IMR-90 (cell line): ENCODE results near the gene ZNF177. TPM values are rescaled to one million over a fixed set of nuclear protein-coding genes. Genes with fewer than 3 reads are reported as not detected.

ENCODE experiments used
- ATAC-seq: fragments of 200-7000 bp; cut with Tn5 transposase; 2 replicates; pipeline ENCODE4 v1.9.1; 2020; ENCODE audit warnings: low read depth, mild to moderate bottlenecking, moderate library complexity
- BruUV-seq: library from RNA; stranded (reverse); fragments of 400-500 nt; replicated peaks from 2 replicates; lab custom pipeline; 2021; lab: Mats Ljungman, UMichigan
- CTCF ChIA-PET: fragments of 300-600 bp; formaldehyde crosslinking; extraction: SDS; loops from one replicate; lab custom pipeline; 2021; ENCODE audit warnings: antibody characterized with exemption; lab: Yijun Ruan, JAX
- POLR2A ChIA-PET: fragments of 300-600 bp; sonication (Branson Sonifier 250); formaldehyde crosslinking; loops from one replicate; lab custom pipeline; 2022; ENCODE audit warnings: antibody characterized with exemption; ENCODE audit not compliant: unreplicated experiment; lab: Charles Lee
- DNase-seq: peaks from one replicate; pipeline ENCODE4 v3.0.0; 2013
- H2AFZ ChIP-seq: replicated peaks from 2 replicates; pipeline ENCODE3; 2013; ENCODE audit warnings: low read length, mild to moderate bottlenecking; ENCODE audit not compliant: poor library complexity
- H2AK5ac ChIP-seq: 2 replicates; pipeline ENCODE4 v1.6.1; 2013; ENCODE audit warnings: low read depth, low read length, inconsistent platforms
- H2AK9ac ChIP-seq: replicated peaks from 2 replicates; pipeline ENCODE3; 2013; ENCODE audit warnings: mild to moderate bottlenecking, low read depth, low read length, moderate library complexity; ENCODE audit not compliant: poor library complexity
- H2BK120ac ChIP-seq: 2 replicates; pipeline ENCODE4 v1.6.1; 2013; ENCODE audit warnings: low read depth, low read length, inconsistent platforms
- H2BK15ac ChIP-seq: 3 replicates; pipeline ENCODE4 v1.6.1; 2013; ENCODE audit warnings: low read depth, low read length, inconsistent platforms
- H2BK20ac ChIP-seq: 2 replicates; pipeline ENCODE4 v1.6.1; 2013; ENCODE audit warnings: low read depth, mild to moderate bottlenecking, inconsistent platforms, low read length, moderate library complexity
- H2BK5ac ChIP-seq: 2 replicates; pipeline ENCODE4 v1.6.1; 2013; ENCODE audit warnings: mild to moderate bottlenecking, low read depth, low read length, inconsistent platforms; ENCODE audit not compliant: poor library complexity, severe bottlenecking
- H3K14ac ChIP-seq: replicated peaks from 2 replicates; pipeline ENCODE4 v1.6.1; 2013; ENCODE audit warnings: low read depth, low read length, inconsistent platforms
- H3K18ac ChIP-seq: 2 replicates; pipeline ENCODE4 v1.6.1; 2013; ENCODE audit warnings: low read depth, low read length, control low read depth
- H3K23ac ChIP-seq: 2 replicates; pipeline ENCODE4 v1.6.1; 2013; ENCODE audit warnings: low read depth, low read length, inconsistent platforms
- H3K27ac ChIP-seq: 2 replicates; pipeline ENCODE4 v1.5.1; 2013; ENCODE audit warnings: mild to moderate bottlenecking, control low read depth, low read length; ENCODE audit not compliant: insufficient read depth
- H3K27me3 ChIP-seq: 2 replicates; pipeline ENCODE4 v1.6.1; 2013; ENCODE audit warnings: low read length; ENCODE audit not compliant: control insufficient read depth, insufficient read depth
- H3K36me3 ChIP-seq: 2 replicates; pipeline ENCODE4 v1.6.1; 2013; ENCODE audit warnings: low read length, mixed read lengths; ENCODE audit not compliant: control insufficient read depth, insufficient read depth
- H3K4ac ChIP-seq: 2 replicates; pipeline ENCODE4 v1.6.1; 2013; ENCODE audit warnings: low read depth, low read length, inconsistent platforms
- H3K4me1 ChIP-seq: 2 replicates; pipeline ENCODE4 v1.6.1; 2013; ENCODE audit warnings: low read length, mixed read lengths; ENCODE audit not compliant: control insufficient read depth, insufficient read depth
- H3K4me2 ChIP-seq: 2 replicates; pipeline ENCODE4 v1.6.1; 2013; ENCODE audit warnings: low read depth, mild to moderate bottlenecking, control low read depth, low read length, moderate library complexity
- H3K4me3 ChIP-seq: 2 replicates; pipeline ENCODE4 v1.5.1; 2013; ENCODE audit warnings: low read depth, mild to moderate bottlenecking, control low read depth, low read length, moderate library complexity; ENCODE audit not compliant: insufficient read depth
- H3K56ac ChIP-seq: 2 replicates; pipeline ENCODE4 v1.6.1; 2013; ENCODE audit warnings: low read length, inconsistent platforms; ENCODE audit not compliant: insufficient read depth; ENCODE audit errors: extremely low read depth
- H3K79me1 ChIP-seq, 2 experiments: 2 replicates each; pipeline ENCODE4 v1.6.1; 2013; ENCODE audit warnings: low read length in 2 of 2, inconsistent platforms in 1 of 2, low read depth in 1 of 2
- H3K9ac ChIP-seq: 2 replicates; pipeline ENCODE4 v1.6.1; 2013; ENCODE audit warnings: low read depth, low read length, control low read depth
- H3K9me1 ChIP-seq: 2 replicates; pipeline ENCODE4 v1.6.1; 2013; ENCODE audit warnings: low read length, inconsistent platforms; ENCODE audit not compliant: insufficient read depth
- H3K9me3 ChIP-seq: 2 replicates; pipeline ENCODE4 v1.6.1; 2013; ENCODE audit warnings: low read length; ENCODE audit not compliant: control insufficient read depth, insufficient read depth
- H4K20me1 ChIP-seq: 2 replicates; pipeline ENCODE4 v1.6.1; 2013; ENCODE audit warnings: low read length, inconsistent platforms; ENCODE audit not compliant: insufficient read depth
- H4K5ac ChIP-seq: 2 replicates; pipeline ENCODE4 v1.6.1; 2013; ENCODE audit warnings: mild to moderate bottlenecking, low read depth, low read length, control low read depth
- H4K8ac ChIP-seq, 2 experiments: 2 replicates each; pipeline ENCODE4 v1.6.1; 2013; ENCODE audit warnings: low read depth in 2 of 2, low read length in 2 of 2, control low read depth in 1 of 2, inconsistent platforms in 1 of 2
- H4K91ac ChIP-seq: 2 replicates; pipeline ENCODE4 v1.6.1; 2013; ENCODE audit warnings: low read depth, low read length, inconsistent platforms; ENCODE audit not compliant: insufficient read depth
- BHLHE40 ChIP-seq: fragments of 150-350 bp; IDR thresholded peaks from 2 replicates; pipeline ENCODE4 v1.6.1; 2016; ENCODE audit warnings: mild to moderate bottlenecking, low read depth, low read length
- CEBPB ChIP-seq: IDR thresholded peaks from 2 replicates; pipeline ENCODE4 v1.6.1; 2012; ENCODE audit warnings: low read depth, low read length, improper control_type of control experiment
- ELK1 ChIP-seq: fragments of 150-350 bp; IDR thresholded peaks from 2 replicates; pipeline ENCODE4 v1.6.1; 2016; ENCODE audit warnings: low read depth, mild to moderate bottlenecking, low read length, moderate library complexity, borderline replicate concordance
- FOS ChIP-seq: fragments of 150-350 bp; IDR thresholded peaks from 2 replicates; pipeline ENCODE4 v1.6.1; 2016; ENCODE audit warnings: low read depth, low read length
- MAZ ChIP-seq: IDR thresholded peaks from 2 replicates; pipeline ENCODE4 v1.6.1; 2012; ENCODE audit warnings: low read depth, mild to moderate bottlenecking, low read length, improper control_type of control experiment, moderate library complexity, borderline replicate concordance
- MXI1 ChIP-seq: IDR thresholded peaks from 2 replicates; pipeline ENCODE4 v1.6.1; 2012; ENCODE audit warnings: low read depth, mild to moderate bottlenecking, low read length, moderate library complexity, borderline replicate concordance
- RFX5 ChIP-seq: IDR thresholded peaks from 2 replicates; pipeline ENCODE4 v1.8.0; 2012; ENCODE audit warnings: low read depth, mild to moderate bottlenecking, low read length, moderate library complexity
- USF2 ChIP-seq: fragments of 150-350 bp; IDR thresholded peaks from 2 replicates; pipeline ENCODE4 v1.6.1; 2017; ENCODE audit warnings: mild to moderate bottlenecking, antibody characterized with exemption, low read length, low read depth
- WGBS, 2 experiments: methylation state at CpG; one replicate each; pipeline versions ENCODE4 v1.1.5 to v1.1.7; 2013; ENCODE audit warnings: missing lambda C conversion rate in 2 of 2; ENCODE audit not compliant: insufficient read length in 1 of 2; ENCODE audit errors: extremely low coverage in 2 of 2; 5-methylcytosine and 5-hydroxymethylcytosine counted together
- dilution Hi-C: fragments of 300-500 bp; cut with HindIII; formaldehyde crosslinking; loops from one replicate; pipeline ENCODE4 v1.14.3; 2018; ENCODE audit warnings: low sequenced_read_pairs; ENCODE audit not compliant: unreplicated experiment
- in situ Hi-C: fragments of 300-500 bp; cut with MboI; formaldehyde crosslinking; loops from 3 replicates; pipeline ENCODE4 v1.14.3; 2019; ENCODE audit warnings: low sequenced_read_pairs, inconsistent platforms, mixed read lengths
- intact Hi-C: fragments of 100-400 bp; cut with micrococcal nuclease; formaldehyde crosslinking; loops from 2 replicates; pipeline ENCODE4 v1.10.0; 2022
- polyA plus RNA-seq, 3 experiments: library from polyadenylated mRNA; depleted of rRNA; stranded (reverse); fragments of >200 nt; gene quantifications; 2 replicates each; pipeline ENCODE4 v1.2.3, GENCODE V29; 2012; ENCODE audit warnings: low replicate concordance in 1 of 3
- total RNA-seq: library from RNA; depleted of rRNA; stranded (reverse); fragments of >200 nt; gene quantifications from 2 replicates; pipeline ENCODE4 v1.2.3, GENCODE V29; 2012

ZNF177 gene
- total and polyA plus RNA-seq, 2 of the 4 experiments (the other 2 are of a cell fraction), result 0.87 to 1.1 TPM

DNA sequence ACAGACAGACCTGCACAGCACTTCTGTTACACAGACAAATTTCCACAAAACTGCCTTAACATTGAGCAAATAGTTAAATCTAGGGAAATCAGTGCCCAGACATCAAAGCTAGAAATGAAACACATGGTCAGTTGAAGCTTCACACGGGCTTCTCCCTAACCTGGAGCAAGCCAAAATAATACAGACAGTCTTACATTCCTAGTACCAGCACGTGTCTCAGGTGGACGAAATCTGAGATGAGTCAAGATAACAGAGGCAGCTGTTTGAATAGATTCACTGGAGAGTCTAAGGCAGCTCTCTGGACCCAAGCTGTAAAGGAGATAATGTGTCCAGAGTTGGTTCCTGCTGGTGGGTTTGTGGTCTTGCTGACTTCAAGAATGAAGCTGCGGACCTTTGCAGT lies 49.1 kb upstream of the ZNF177 start:
- BruUV-seq, result no TSS peak
- Histone ChIP-seq H3K9me1 (no peaks in the 10 kb centered on the region), H3K4me1 (no peaks in the 10 kb centered on the region), H4K91ac (no peak overlapping the region), H3K4me2 (no peak overlapping the region), H2AK5ac (no peak overlapping the region), H3K4ac (no peak overlapping the region), H4K8ac (no peak overlapping the region), H3K79me1 (no peaks in the 10 kb centered on the region), H3K9me3 (no peaks in the 10 kb centered on the region; the same call in 1 of the 2 replicates), H3K4me3 (no peak overlapping the region), H3K27me3 (no peaks in the 10 kb centered on the region), H3K36me3 (no peaks in the 10 kb centered on the region), H2BK20ac (no peak overlapping the region), H2AFZ (no peak overlapping the region), H3K9ac (no peak overlapping the region), H2AK9ac (no peak overlapping the region), H3K18ac (no peak overlapping the region), H4K20me1 (no peaks in the 10 kb centered on the region), H2BK15ac (no peak overlapping the region), H2BK5ac (no peak overlapping the region), H3K14ac (no peak overlapping the region), H2BK120ac (no peak overlapping the region), H3K56ac (no peak overlapping the region), H4K5ac (no peak overlapping the region), H3K27ac (no peak overlapping the region), H3K23ac (no peak overlapping the region)
- dilution Hi-C loops, result no loop called here
- WGBS, 2 experiments, result no CpG with 5 or more reads among the region's 4 CpGs
- ChIA-PET CTCF (no interaction called here), POLR2A (no interaction called here)
- TF ChIP-seq MXI1, result no peak
- no peak for TF ChIP-seq RFX5
- TF ChIP-seq ELK1, result no peak
- no peak for TF ChIP-seq MAZ
- TF ChIP-seq CEBPB, result no peak
- no peak for TF ChIP-seq FOS
- no peak for TF ChIP-seq BHLHE40
- no peak for TF ChIP-seq USF2
- intact Hi-C loops, result loop anchor here (10.0 kb wide), 1 partner anchor 271 kb away; the partner anchor contains the start of gene ZNF121
- in situ Hi-C loops, result no loop called here
- no peak for DNase-seq
- ATAC-seq, result no peak
